GM18517 (cell line): Measurements from ENCODE around the gene C21orf91.
"Not testable (repeated sequence)": the region's sequence is repeated elsewhere in the genome, so short reads cannot be mapped to it uniquely, and the experiment has no call there.

Experiments used
- ATAC-seq: cut with Tn5 transposase; IDR thresholded peaks from one replicate; pipeline ENCODE4 v1.9.1; 2021; ENCODE audit warnings: mild to moderate bottlenecking, moderate library complexity; ENCODE audit not compliant: unreplicated experiment

Gene C21orf91

DNA sequence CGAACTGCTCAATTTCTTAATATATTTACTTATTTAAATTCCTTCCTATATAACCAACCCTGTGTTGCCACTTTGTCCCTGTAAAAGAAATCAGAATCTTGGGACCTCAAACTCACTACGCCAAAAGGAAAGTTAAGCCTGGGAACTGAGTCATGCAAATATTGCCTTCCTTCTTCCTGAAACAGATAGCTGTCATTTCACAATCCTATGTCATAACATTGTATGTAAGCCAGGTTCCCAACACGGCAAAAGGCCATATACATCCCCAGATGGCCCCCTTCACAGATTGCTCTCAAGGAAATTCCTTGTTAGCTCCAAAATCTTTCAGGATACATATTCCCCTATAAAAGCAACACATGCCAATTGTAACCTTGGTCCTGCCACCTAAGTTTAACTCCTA, 39.7 kb downstream of the C21orf91 start:
- ATAC-seq: no peak

DNA sequence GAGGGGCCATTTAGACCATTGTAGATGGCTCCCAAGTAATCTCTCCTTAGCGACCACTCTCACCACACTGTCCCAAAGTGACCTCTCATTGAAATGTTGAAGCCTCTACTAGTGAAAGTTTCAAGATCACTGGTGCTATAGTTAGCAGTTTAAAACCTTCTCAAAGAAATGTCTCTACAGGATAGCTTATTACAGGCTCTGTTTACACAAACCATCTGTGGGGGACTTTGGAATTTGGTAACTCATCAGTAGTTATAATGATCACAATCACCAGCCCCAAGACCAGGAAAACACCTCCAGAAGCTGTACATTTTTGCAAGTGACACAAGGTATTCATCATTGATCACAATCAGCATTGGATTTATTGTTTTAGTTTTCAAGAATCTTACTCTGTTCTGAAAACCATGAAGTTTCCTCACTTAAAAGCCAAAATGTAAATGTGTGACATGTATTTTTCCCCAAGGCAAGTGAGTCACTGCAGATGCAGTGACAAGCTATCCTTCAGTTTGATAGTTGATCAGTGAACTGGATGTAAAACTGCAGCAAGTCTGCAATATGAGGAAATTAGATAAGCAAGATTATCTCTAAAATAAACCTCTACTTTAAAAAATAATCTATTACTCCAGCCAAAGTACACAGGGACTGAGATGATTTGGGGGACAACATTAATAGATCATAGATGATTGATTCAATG, 41.9 kb downstream of the C21orf91 start:
- no peak for ATAC-seq

DNA sequence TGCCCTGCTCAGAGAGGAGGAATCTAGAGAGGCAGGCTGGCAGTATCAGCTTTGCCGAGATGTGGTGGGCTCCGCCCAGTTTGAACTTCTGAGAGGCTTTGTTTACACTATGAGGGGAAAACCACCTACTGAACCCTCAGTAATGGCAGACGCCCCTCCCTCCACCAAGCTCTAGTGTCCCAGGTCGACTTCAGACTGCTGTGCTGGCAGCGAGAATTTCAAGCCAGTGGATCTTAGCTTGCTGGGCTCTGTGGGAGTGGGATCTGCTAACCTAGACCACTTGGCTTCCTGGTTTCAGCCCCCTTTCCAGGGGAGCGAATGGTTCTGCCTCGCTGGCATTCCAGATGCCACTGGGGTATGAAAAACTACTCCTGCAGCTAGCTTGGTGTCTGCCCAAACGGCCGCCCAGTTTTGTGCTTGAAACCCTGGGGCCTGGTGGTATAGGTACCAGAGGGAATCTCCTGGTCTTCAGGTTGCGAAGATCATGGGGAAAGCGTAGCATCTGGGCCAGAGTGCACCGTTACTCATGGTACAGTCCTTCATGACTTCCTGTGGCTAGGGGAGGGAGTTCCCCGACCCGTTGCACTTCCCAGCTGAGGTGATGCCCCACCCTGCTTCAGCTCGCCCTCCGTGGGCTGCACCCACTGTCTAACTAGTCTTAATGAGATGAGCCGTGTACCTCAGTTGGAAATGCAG, 43.6 kb downstream of the C21orf91 start:
- peak; percentile 63 for ATAC-seq

DNA sequence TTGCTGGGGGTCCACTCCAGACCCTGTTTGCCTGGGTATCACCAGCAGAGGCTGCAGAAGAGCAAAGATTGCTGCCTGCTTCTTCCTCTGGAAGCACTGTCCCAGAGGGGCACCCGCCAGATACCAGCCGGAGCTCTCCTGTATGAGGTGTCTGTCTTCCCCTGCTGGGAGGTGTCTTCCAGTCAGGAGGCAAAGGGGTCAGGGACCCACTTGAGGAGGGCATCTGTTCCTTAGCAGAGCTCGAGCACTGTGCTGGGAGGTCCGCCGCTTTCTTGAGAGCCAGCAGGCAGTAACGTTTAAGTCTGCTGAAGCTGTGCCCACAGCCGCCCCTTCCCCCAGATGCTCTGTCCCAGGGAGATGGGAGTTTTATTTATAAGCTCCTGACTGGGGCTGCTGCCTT, 44.1 kb downstream of the C21orf91 start:
- ATAC-seq: not testable (repeated sequence)

DNA sequence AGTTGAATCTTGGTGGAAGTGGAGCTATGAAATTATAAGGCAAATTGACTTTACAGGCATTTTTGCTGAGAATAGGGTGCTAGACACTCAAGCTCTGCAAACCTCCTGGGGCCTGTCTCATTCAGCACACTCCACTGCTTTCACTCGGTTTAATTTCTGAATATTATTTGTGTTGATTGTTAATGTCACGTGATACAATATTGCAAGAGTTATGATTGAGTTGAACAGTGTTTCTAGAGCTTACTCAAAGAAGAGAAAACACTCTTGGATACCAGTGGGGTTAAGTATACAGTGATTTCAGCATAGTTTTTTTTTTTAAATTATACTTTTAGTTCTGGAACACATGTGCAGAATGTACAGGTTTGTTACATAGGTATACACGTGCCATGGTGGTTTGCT, 49.7 kb downstream of the C21orf91 start:
- ATAC-seq: no peak

DNA sequence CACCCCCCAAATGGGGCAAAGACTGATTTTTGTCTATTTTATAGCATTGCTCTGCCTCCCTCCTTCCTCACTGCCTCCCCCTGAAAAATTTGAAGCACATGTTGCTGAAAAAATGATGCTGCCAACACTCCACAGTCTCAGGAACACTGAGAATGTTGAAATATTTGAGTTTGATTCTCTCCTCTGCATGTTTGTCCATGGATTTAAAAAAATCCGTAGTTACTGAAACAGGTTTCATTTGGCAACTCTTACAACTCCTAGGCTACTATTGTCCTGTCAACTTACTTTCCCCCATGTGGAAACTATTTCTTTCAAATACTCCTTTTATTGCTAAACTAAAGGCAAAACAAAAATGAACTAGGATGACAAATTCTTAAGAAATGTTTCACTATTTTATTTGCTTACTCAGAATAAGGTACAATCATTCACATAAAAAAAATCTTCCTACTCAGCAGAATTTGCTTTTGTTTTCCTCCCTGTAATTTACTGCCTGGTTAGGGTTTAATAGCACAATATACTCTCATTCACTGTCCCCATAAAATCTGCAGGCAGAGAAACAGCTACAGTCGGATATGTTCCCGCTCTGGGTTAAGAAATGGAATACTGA, 50.2 kb downstream of the C21orf91 start:
- ATAC-seq: no peak

DNA sequence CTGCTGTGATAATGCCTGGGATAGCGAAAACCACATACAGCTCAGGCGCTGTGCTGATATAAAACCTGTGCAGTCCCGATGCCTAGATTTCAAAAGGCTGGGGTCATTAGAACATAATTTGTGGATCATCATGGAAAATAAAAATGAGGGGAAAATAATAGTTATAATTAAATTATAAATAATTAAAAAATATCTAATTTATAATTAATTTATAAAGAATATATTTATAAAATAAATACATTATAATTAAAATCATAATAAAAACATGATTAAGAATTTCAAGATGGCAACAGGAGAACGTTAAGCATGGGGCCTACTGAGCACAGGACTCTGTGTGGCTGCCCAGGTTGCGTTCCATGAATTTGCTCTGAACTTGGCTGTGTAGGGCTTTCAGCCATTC, 53.9 kb downstream of the C21orf91 start:
- ATAC-seq: no peak

DNA sequence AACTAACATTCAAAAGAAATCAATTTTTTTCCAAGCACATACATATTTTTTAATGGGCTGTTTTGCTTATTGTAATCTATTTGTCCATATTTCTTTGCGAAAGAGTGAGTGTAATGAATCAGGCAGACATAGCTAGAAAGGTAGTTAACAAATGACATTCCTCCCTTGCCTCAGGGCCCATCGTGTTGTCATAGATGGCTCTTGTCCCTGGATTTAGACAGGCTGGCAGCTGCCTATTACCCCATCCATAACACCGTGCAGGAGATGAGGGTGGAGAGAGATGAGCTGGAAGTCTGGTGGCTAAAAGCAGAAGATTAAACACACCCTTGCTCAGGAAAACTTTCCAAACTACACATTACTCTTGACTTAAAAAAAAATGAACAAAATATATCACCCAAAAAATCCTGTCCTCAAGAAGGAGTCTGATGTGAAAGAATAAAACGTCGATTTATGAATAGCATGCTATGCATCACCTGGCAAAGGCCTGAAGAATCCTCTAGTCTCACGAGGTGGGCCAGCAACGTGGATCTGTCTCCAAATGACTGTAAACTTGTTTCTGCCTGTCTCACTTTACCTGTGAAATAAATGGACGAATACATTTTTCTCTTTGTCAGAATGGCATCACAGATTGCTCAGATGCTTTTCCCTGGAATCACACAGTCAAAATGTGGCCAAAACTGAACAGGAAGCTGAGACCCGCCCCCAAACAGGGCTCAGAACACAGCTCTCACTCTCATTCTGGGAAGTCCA, 55.7 kb downstream of the C21orf91 start:
- ATAC-seq: no peak

DNA sequence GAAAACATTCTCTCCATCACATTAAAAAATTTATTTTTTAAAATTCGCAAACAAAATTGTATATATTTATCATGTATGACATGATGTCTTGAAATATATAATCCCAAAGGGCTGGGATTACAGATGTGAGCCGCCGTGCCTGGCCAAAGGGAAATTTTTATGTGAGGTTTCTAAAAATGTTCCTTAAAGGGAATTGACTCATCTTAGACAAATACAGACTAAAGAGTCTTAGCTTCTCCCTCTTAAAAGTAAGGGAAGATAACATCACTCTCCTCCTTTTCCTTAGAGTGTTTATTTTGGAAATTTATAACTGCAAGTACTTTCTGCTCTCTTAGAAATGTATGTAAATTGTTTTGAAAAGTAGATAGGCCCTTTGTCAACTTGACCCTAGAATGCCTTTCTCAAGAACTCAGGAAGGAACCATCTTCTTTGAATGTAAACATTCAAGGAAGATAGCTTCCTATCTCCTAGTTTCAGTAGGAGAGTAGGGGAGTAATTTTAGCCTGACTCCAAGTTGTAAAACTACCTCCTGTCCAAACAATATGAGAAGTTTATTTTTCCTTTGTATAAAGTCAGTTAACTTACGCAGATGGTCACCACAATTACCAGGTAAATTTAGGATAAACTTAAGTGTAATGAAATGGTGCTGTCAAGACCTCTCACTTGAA, 59.5 kb downstream of the C21orf91 start:
- ATAC-seq: no peak

DNA sequence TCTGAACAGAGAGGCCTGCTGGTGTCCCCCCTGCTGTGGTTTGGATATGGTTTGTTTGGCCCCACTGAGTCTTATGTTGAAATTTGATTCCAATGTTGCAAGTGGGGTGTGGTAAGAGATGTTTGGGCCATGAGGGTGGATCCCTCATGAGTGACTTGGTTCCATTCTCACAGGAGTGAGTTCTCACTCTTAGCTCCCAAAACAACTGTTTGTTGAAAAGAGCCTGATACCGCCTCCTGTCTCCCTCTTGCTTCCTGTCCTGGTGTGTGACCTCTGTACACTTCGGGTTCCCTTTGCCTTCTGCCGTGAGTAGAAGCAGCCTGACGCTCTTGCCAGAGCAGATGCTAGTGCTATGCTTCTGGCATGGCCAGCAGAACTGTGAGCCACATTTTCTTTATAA, 60.5 kb downstream of the C21orf91 start:
- ATAC-seq: no peak

DNA sequence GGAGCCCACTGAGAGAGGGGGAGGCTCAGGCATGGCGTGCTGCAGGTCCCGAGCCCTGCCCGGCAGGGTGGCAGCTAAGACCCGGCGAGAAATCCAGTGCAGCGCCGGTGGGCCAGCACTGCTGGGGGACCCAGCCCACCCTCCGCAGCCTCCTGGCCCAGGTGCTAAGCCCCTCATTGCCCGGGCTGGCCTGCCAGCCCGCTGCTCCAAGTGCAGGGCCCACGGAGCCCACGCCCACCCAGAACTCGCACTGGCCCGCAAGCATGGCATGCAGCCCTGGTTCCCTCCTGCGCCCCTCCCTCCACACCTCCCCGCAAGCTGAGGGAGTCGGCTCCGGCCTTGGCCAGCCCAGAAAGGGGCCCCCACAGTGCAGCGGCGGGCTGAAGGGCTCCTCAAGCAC, 61.5 kb downstream of the C21orf91 start:
- ATAC-seq: no peak

DNA sequence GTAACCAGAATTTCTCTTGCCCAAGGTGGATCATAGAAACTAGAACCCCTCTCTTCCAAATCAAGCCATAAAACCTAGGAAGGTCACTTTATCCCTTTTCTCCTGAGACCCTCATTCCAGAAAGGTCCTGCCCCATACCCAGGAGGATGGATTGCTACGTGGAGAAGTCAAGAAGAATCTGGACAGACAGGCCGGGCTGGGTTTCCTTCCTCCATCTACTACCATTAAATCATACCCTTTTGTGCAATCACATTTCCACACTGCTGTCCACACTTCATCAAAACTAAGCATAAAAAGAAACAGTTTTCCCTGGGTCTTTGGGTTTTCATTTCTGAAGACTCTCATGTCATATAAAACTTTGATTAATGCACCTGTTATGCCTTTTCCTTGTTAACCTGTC, 65.4 kb downstream of the C21orf91 start:
- no peak for ATAC-seq

DNA sequence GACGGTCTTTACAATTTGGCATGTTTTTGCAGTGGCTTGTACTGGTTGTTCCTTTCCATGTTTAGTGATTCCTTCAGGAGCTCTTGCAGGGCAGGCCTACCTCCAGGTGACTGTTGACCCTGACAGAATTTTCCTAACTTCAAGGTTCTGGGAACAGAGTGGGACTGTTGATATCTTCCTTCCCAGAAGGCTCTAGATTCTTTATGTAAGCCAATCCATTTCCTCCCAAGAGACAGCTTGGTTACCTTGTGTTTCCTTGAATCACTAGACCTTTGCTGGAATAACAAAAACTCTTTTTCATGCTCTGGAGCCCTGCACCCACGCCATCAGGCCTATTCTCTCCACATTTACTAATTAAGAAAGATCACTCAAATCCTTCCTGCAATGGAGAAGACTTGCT, 67.0 kb downstream of the C21orf91 start:
- ATAC-seq: no peak

DNA sequence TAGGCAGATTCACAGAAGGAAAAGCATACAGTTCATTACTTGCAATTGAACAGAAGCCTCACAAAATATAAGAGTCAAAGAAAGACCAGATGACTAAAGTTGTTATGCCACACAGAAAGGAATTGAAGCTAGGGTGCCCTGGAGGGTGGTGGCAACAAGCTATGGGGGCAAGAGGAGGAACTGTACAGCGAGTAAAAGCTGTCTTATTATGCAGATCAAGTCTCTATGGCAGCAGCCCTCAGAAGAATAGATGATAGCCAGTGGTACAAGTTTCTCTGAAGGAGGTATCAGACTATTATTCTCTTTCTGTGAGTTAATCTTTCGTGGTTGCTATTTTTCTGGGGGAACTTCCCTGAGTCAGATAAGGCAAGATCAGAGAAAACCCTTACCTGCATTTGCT, 72.2 kb downstream of the C21orf91 start:
- ATAC-seq: no peak

DNA sequence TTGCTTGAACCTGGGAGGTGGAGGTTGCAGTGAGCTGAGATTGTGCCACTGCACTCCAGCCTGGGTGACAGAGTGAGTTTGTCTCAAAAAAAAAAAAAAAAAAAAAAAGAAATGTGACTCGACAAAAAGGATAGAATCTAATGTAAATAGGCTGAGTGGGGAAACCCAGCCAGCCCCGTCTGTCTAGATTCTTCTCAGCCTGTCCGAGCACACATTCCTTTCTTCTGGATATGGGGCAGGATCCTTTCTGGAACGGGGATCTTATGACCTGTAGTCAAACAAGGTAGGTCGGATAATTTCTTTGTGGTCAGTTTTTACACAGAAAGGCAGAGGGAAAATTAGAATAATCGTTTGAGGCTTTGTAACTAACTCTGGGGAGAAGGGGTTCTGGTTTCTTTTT, 74.1 kb downstream of the C21orf91 start:
- no peak for ATAC-seq

DNA sequence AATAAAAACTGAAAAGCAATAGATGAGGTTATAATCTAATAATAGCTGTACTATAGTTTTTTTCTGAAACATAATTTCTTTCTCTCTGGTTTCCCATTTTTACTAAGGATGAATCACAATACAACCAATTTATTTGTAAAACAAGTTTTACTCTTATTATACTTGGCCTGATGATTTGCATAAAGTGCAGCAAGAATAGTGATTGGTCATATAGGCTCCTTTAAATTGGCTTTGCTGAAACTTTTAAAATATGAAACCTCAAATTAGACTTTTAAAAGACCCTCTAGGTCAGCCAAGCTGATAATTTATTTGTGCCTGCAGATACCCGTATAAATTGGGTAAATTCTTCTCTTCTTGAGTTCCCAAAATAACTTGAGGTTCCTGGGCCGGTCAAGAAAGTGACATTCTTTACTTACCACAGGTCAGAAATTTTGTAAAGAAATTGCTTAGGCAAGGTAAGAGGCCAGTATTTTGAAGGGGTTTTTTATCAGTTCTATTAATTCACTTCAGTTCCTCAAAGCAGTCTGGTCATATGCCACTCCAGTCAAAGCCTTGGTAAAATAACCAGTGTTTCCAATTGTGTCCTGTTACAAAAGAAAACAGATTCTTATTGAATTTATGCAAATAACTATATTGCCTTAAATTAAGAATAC, 76.1 kb downstream of the C21orf91 start:
- no peak for ATAC-seq

DNA sequence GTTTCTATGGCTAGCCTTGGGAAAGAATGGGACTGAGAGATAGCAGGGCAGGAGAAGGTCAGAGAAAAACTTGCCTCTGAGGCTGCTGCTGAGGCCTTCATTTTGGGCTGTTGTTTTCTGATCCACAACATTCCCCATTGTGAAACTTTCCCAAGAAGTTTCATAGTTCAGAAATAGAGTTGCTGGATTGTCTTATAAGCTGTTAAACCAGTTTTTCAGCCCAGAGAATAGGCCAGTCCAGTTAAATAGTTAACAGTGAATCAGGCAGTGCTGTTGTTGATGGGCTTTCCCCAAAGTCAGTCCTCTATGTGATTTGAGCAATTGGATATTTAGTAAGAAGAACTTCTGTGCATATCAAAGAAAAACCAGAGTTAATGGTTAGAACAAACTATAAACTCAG, 77.0 kb downstream of the C21orf91 start:
- ATAC-seq: no peak
